HuH-7.5 (cell line): ENCODE measurements around the gene VPS29.
"Not testable (repeated sequence)": the region's sequence is repeated elsewhere in the genome, so short reads cannot be mapped to it uniquely, and the experiment has no call there.

Experiments used
- DNase-seq: peaks from one replicate; pipeline ENCODE4 v3.0.0; 2011; ENCODE audit warnings: low spot score

VPS29 gene

GRCh38 chr12:110520876-110521712 lies 19.2 kb upstream of the VPS29 start:
- DNase-seq, result not testable (repeated sequence)

- DNase-seq, result not testable (repeated sequence)
These were observed 16.1 kb upstream of the VPS29 start for GRCh38 chr12:110518014-110518413.

GRCh38 chr12:110516995-110517394 lies 15.1 kb upstream of the VPS29 start:
- no peak for DNase-seq

GRCh38 chr12:110514363-110514762 lies 12.5 kb upstream of the VPS29 start:
- no peak for DNase-seq

GRCh38 chr12:110513842-110514241 lies 11.9 kb upstream of the VPS29 start:
- no peak for DNase-seq

GRCh38 chr12:110508071-110508586 lies 6.2 kb upstream of the VPS29 start:
- DNase-seq, result no peak

- no peak for DNase-seq
These were observed 3.4 kb upstream of the VPS29 start for GRCh38 chr12:110505332-110505731.

GRCh38 chr12:110503432-110503831 lies 1.5 kb upstream of the VPS29 start:
- no peak for DNase-seq

- DNase-seq, result no peak
These were observed 536 bp downstream of the VPS29 start for GRCh38 chr12:110501399-110501751.

GRCh38 chr12:110498984-110499706 lies 2.8 kb downstream of the VPS29 start:
- DNase-seq, result no peak

- DNase-seq, result no peak
These were observed 26.5 kb downstream of the VPS29 start for GRCh38 chr12:110475426-110475825.

GRCh38 chr12:110468214-110469048 lies 33.5 kb downstream of the VPS29 start, which contains the start of the genes FAM216A and GPN3:
FAM216A (plus strand) TSS chr12:110468845; CDS start chr12:110468876, 31 bp downstream.
GPN3 (minus strand) TSS chr12:110468257; CDS start chr12:110468203, 54 bp downstream.
- DNase-seq, result peak; percentile 90

- no peak for DNase-seq
These were observed 34.1 kb downstream of the VPS29 start for GRCh38 chr12:110467847-110468213.

GRCh38 chr12:110466791-110467190 lies 35.1 kb downstream of the VPS29 start:
- DNase-seq, result no peak

- not testable (repeated sequence) for DNase-seq
These were observed 36.1 kb downstream of the VPS29 start for GRCh38 chr12:110465765-110466164.

GRCh38 chr12:110465024-110465423 lies 36.9 kb downstream of the VPS29 start:
- no peak for DNase-seq

GRCh38 chr12:110461189-110461588 lies 40.7 kb downstream of the VPS29 start:
- not testable (repeated sequence) for DNase-seq

- DNase-seq, result no peak
These were observed 43.2 kb downstream of the VPS29 start for GRCh38 chr12:110458756-110459155.

- peak; percentile 22 for DNase-seq
These were observed 48.2 kb downstream of the VPS29 start for GRCh38 chr12:110453569-110454296.

GRCh38 chr12:110451263-110451662 lies 50.6 kb downstream of the VPS29 start:
- DNase-seq, result no peak

- DNase-seq, result peak; percentile 65
These were observed 52.0 kb downstream of the VPS29 start, which contains the start of gene ARPC3 for GRCh38 chr12:110449799-110450497. ARPC3 (minus strand) TSS chr12:110450337; CDS start chr12:110450260, 77 bp downstream.
